Kasumi-1 (cell line): ENCODE data around the gene PRR35.

Experiments used
- DNase-seq, 2 experiments: peaks; one replicate each; lab custom pipeline; 2025; lab: John Stamatoyannopoulos, UW

Gene PRR35

GRCh38 chr16:549544-550263, 10.5 kb upstream of the PRR35 start:
- no peak for DNase-seq

GRCh38 chr16:551210-551609, 9.0 kb upstream of the PRR35 start:
- no peak for DNase-seq

- DNase-seq, result no peak
Observed at GRCh38 chr16:552171-552570, 8.0 kb upstream of the PRR35 start.

- DNase-seq, result no peak
Observed at GRCh38 chr16:553601-554296, 6.4 kb upstream of the PRR35 start.

- no peak for DNase-seq
Observed at GRCh38 chr16:554297-554621, 5.9 kb upstream of the PRR35 start.

GRCh38 chr16:554640-555365, 5.4 kb upstream of the PRR35 start:
- no peak for DNase-seq

GRCh38 chr16:555528-556473, 4.4 kb upstream of the PRR35 start:
- no peak for DNase-seq

GRCh38 chr16:556474-557173, 3.6 kb upstream of the PRR35 start:
- DNase-seq, result no peak

GRCh38 chr16:557463-558297, 2.5 kb upstream of the PRR35 start:
- no peak for DNase-seq

- no peak for DNase-seq
Observed at GRCh38 chr16:558298-559020, 1.7 kb upstream of the PRR35 start.

- DNase-seq, result no peak
Observed at GRCh38 chr16:559021-559380, 1.2 kb upstream of the PRR35 start.

- DNase-seq, result no peak
Observed at GRCh38 chr16:559411-560203, 587 bp upstream of the PRR35 start.

- no peak for DNase-seq
Observed at GRCh38 chr16:560701-561412, 663 bp downstream of the PRR35 start.

- DNase-seq, result no peak
Observed at GRCh38 chr16:561413-561794, 1.2 kb downstream of the PRR35 start.

GRCh38 chr16:561957-562938, 2.1 kb downstream of the PRR35 start:
- DNase-seq, result no peak

GRCh38 chr16:563072-563644, 3.0 kb downstream of the PRR35 start:
- DNase-seq, result no peak
